ENCODE measurements around the gene PCNA. TPM values are rescaled to one million over a fixed set of nuclear protein-coding genes. Genes with fewer than 3 reads are reported as not detected.

PCNA gene
- total and polyA plus RNA-seq, 10 of the 15 experiments (the other 5 are each of a cell fraction or from before 2014, with no cell fraction given): 389 to 694 (median 540) TPM

GRCh38 chr20:5070570-5070969 is 49.2 kb downstream of the PCNA start:
- intact Hi-C loops (cut with micrococcal nuclease; ENCODE audit: unreplicated experiment) (no loop called here), in situ Hi-C loops (cut with MboI) (no loop called here)
- no peak for ATAC-seq
- ChIA-PET SMC1A (ENCODE audit: uncharacterized antibody, unreplicated experiment) (interaction anchor here (2.6 to 7.9 kb wide), 2 partner anchors 13 to 30 kb away, joined by 12 to 65 read pairs; no protein-coding TSS in a partner anchor), CTCF (no interaction called here), RAD21 (ENCODE audit: unreplicated experiment) (interaction anchor here (0.6 kb wide), 1 partner anchor 35 kb away, joined by 3 read pairs; no protein-coding TSS in a partner anchor), POLR2A (interaction anchor here (0.6 kb wide), 1 partner anchor 45 kb away, joined by 6 read pairs; no protein-coding TSS in a partner anchor)
- Histone ChIP-seq H3K4me3 (no peak overlapping the region), H2AFZ (ENCODE audit: control insufficient read depth, low read depth, low read length) (no peak overlapping the region), H3K79me2 (ENCODE audit: control insufficient read depth, insufficient read depth, low read length) (no peaks in the 10 kb centered on the region), H3K4me1 (ENCODE audit: control insufficient read depth, insufficient read depth, low read length) (peaks cover 15% of the 10 kb centered on the region), H3K9ac (ENCODE audit: control insufficient read depth, insufficient read depth, low read length) (no peak overlapping the region), H3K4me2 (ENCODE audit: control insufficient read depth, insufficient read depth) (no peak overlapping the region), H3K9me3 (replicated peaks; ENCODE audit: control insufficient read depth, insufficient read depth, low read length) (no peaks in the 10 kb centered on the region; the same call in 2 of the 3 replicates), H3K36me3 (ENCODE audit: control insufficient read depth in 2 of 2, insufficient read depth in 2 of 2, low read length in 1 of 2) (no peaks in the 10 kb centered on the region), H4K20me1 (ENCODE audit: control insufficient read depth, insufficient read depth) (no peaks in the 10 kb centered on the region), H3K27ac (ENCODE audit: control insufficient read depth, insufficient read depth) (no peak overlapping the region), H3K27me3 (replicated peaks in 1 of 2; ENCODE audit: control insufficient read depth in 2 of 2, insufficient read depth in 2 of 2, low read length in 1 of 2) (no peaks in the 10 kb centered on the region; a peak in 1 of 4 replicates)
- no peak for TF ChIP-seq IRF5 (IDR thresholded peaks at IDR 0.05; ENCODE audit: borderline replicate concordance)
- no peak for TF ChIP-seq MTA3 (IDR thresholded peaks at IDR 0.05; ENCODE audit: borderline replicate concordance, low read length)
- no peak for TF ChIP-seq CHD2 (IDR thresholded peaks at IDR 0.05; ENCODE audit: borderline replicate concordance, low read depth, low read length)
- TF ChIP-seq SMARCA5 (IDR thresholded peaks at IDR 0.05): no peak
- TF ChIP-seq PBX3 (IDR thresholded peaks at IDR 0.05; ENCODE audit: insufficient replicate concordance, low read depth, low read length): no peak
- no peak for TF ChIP-seq FOXM1 (IDR thresholded peaks at IDR 0.05; ENCODE audit: low read depth, low read length)
- TF ChIP-seq EED (IDR thresholded peaks at IDR 0.05; ENCODE audit: low read depth): no peak
- TF ChIP-seq ATF3 (IDR thresholded peaks at IDR 0.05; ENCODE audit: borderline replicate concordance, extremely low read depth, low read depth, low read length): no peak
- TF ChIP-seq POLR2AphosphoS2 (IDR thresholded peaks at IDR 0.05; ENCODE audit: low read depth, low read length): no peak
- no peak for TF ChIP-seq SUPT20H (IDR thresholded peaks at IDR 0.05; ENCODE audit: borderline replicate concordance, control insufficient read depth, low read depth, low read length)
- no peak for FAIRE-seq
- DNase-seq (ENCODE audit: low read depth, low spot score): no peak
- 94% methylated on average over 4 of the region's 4 CpGs for WGBS (ENCODE audit: insufficient coverage, insufficient replicate concordance, low lambda C conversion rate, missing lambda C conversion rate)
- no TSS peak for BruUV-seq (replicated peaks)
